ENCODE data around the gene ACTR2.

The ACTR2 gene

DNA sequence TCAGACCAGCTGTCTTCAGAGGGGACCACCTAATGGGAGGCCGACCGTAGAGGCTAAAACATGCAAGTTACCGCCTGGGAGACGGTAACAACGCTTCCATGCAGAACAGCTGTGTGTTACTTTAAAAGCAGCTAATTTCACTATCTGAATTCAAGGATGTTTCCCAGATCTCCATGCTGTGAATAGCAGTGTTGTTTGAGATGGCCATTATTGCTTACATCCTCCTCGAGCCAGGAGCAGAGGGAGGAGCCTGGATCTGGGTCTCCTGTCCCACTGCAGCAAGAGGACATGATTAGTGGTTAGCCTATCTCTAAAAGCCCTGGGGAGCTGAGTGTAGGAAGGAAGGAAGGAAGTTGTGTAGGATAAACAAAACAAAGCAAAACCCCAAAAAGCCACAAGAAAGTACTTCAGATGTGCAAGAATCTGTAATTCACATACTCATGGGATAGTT lies 50.9 kb downstream of the ACTR2 start:
- no peak for DNase-seq (ENCODE audit: low spot score)

GRCh38 chr2:65279756-65280155 lies 52.1 kb downstream of the ACTR2 start:
- DNase-seq (ENCODE audit: low spot score), result no peak

DNA sequence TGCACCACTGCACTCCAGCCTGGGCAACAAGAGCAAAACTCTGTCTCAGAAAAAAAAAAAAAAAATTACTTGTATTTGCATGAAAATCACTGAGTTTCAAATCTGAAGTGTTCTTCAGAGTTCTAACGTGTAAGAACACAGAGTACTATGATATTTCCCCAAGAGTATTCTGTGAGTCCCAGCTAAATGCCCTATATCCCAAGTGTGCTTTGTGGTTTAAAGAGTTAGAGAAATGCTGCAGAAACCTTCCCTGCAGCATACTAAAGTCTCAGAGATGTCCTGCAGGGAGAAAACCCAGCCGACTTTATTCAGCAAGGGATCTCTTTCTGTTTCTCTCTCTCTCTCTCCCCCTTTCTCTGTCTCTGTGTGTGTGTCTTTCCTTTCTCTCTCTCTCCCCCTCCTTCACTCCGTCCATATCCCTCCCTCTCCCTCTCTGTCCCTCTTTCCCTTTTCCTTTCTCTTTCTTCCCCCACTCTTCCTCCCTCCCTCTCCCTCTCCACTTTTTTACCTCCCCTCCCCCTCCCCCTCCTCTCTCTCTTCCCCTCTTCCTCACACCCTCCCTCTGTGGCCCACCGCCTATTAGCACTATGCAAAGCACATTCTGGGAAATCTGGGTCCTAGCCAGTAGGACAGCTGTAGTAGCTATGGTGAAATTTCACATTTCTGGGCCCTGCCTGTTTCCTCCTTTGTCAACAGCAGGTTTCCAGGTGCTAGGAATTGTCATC lies 54.2 kb downstream of the ACTR2 start:
- no peak for DNase-seq (ENCODE audit: low spot score)

DNA sequence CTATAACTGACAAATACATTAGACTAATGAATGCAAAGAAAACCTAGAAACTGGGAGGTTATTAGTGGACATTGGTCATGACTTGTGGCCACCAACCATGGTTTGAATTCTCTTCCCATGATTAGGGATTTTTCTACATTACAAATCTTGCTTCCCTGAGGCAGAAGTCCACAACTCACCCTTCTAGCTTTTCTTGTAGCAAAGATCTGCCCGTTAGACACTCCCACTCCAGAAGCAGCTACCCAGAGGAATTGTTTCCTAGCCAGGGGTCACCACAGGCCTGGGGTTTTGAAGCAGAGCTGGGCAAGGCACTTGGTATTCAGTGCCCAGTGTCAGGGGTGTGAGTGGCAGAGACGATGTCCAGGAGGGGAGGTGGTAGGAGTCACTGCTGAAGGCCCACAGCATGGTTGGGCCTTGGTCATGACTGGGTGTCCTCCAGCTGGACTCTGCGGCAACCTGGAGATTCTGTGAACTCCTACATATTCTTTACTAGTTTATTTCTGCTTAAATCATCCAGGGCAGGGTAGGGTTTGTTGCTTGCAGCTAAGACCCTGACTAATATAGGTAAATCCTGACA lies 54.9 kb downstream of the ACTR2 start:
- DNase-seq (ENCODE audit: low spot score), result no peak

DNA sequence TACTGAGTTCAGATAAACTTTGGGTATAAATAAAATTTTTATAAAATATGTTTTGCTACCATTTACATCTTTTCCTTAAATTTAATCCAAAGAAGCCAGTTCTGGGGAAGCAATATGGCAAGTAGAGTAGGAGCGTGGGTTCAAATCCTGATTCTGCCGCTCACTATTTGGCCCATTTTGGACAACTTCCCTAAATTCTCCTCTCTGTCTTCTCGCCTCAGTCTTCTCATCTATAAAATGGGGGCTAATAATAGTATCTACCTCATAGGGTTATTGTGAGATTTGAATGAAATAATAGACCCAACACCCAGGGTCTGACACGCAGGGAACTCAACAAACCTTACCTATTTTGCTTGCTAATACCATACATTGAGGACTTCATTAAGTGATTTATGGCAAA lies 59.7 kb downstream of the ACTR2 start:
- DNase-seq (ENCODE audit: low spot score), result no peak

DNA sequence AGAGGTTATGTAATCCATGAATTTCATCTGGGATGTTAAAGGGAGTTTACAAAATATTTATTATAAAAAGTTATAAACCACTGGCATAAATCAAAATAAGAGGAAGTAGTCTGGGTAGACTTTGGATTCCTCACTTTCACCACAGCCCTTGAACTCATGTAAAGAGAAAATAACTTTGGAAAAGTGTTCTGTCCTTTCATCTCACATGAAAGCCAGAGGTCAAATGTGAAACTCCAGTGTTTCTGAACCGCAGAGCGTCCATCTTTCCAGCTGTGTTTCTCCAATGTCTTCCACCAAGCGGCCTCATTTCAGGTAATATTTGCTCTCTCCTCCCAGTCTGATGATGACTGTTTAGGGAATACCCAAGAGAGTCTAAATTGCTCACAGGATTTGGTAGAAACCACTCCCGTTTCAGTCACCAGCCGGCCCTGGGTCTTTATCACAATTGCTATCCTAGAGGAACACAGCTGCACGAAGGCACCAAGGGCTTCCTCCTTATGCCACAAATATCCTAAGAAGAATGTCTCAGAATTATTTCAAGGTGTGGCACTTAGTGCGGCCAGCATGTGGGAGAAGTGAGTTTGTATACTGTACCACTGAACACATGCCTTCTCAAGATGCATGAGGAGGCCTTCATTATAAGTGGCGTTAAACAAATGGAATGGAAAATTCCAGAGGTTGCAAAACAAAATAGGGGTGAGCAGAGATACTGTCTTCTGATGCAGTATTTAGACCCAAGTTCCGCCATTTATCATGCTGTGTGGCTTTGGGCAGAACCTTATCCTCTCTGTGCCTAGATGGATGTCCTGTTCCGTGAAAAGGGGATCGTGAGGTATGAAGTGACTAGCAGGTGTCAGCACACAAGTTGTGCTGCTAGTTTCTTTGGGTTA lies 63.8 kb downstream of the ACTR2 start:
- no peak for DNase-seq (ENCODE audit: low spot score)

DNA sequence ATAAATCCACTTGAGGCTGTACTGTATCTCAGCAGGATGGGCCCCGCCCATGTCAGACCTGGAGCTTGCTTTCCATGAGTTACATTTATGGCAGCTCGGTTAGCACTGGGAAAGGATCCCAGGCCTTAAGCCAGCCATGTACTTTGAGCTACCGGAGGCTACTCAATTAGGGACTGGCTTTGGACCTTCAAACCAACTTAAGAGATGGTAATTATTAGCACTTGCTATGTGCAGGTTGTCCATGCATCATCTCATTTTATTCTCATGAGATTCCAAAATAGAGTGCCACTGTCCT lies 64.4 kb downstream of the ACTR2 start:
- no peak for DNase-seq (ENCODE audit: low spot score)

DNA sequence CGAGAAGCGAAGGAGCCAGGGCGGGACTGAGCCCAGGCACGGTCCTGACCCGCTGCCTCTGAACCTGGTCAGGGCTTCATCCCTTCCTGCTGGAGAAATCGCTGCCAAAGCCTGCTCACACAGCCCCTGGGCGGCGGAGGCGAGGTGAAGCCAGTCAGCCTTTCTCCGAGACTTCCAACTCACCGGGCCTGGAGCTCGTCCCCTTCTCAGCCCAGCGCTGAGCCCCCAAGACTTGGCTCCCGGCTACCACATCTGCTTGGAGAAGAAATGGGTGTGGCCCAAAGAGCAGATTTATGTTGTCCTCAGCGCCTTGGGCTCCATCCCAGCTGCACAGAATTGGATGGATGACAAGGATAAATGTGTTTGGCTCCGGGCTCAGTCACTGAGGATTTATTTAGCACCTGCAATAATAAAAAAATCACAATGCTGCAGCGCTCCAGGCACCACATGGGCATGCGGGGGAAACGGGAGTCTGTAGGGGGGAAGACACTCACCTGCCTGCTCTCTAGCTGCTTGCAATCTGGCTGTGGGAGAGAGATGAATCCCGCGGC lies 64.9 kb downstream of the ACTR2 start:
- peak; percentile 31 for DNase-seq (ENCODE audit: low spot score)

- DNase-seq (ENCODE audit: low spot score), result no peak
These were observed 65.7 kb downstream of the ACTR2 start for GRCh38 chr2:65293376-65293775.

- DNase-seq (ENCODE audit: low spot score), result no peak
These were observed 66.5 kb downstream of the ACTR2 start for GRCh38 chr2:65294136-65294535.

- no peak for DNase-seq (ENCODE audit: low spot score)
These were observed 67.1 kb downstream of the ACTR2 start for GRCh38 chr2:65294701-65295100.

- no peak for DNase-seq (ENCODE audit: low spot score)
These were observed 69.3 kb downstream of the ACTR2 start for GRCh38 chr2:65296971-65297370.

DNA sequence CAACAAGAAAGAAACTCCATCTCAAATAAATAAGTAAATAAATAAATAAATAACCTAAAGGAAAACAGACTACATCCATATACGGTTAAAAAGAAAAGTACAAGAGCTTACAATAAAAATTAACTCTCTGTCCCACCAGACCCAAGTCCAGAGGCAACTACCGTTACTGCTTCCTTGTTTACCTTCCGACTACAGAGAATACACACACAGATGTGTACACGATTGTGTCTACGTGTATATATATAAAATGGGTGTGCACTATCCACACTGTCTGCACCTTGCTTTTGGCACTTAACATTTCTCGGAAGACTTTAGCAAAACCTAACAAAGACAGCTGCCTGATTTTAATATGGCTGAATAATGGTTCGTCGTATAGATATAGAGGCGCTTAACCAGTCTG lies 69.9 kb downstream of the ACTR2 start:
- DNase-seq (ENCODE audit: low spot score), result no peak

GRCh38 chr2:65298089-65298488 lies 70.5 kb downstream of the ACTR2 start:
- DNase-seq (ENCODE audit: low spot score), result no peak

- no peak for DNase-seq (ENCODE audit: low spot score)
These were observed 71.6 kb downstream of the ACTR2 start for GRCh38 chr2:65299246-65299645.

DNA sequence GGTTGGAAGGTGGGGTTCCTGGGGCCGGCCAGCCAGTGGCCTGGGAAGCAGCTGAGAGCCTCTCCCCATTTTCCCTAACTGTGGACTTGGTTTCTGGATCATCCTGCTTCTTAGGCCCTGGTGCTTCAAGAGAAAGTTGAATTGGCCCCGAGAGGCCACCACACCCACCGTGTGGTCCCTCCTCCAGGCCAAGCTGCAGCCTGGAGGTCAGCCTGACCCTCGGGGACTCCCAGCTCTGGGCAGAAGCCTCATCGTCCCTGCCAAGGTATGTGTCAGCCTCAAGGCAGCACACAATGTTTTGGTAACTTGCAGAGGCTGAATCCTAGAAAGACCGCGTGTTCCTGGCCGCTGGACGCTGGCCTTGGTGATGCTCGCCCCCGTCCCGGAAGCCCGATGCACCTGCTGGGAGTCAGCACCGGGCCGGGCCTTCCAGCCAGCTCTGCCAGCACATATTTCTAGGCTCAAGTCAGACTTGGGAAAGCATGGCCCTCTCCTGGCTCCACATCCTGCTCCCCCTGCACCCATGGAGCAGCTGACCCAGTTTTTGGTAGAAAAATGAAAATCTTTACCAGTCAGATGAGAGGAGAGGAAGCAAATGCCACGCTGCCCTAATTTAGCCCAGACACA lies 72.6 kb downstream of the ACTR2 start:
- peak; percentile 81 for DNase-seq (ENCODE audit: low spot score)

DNA sequence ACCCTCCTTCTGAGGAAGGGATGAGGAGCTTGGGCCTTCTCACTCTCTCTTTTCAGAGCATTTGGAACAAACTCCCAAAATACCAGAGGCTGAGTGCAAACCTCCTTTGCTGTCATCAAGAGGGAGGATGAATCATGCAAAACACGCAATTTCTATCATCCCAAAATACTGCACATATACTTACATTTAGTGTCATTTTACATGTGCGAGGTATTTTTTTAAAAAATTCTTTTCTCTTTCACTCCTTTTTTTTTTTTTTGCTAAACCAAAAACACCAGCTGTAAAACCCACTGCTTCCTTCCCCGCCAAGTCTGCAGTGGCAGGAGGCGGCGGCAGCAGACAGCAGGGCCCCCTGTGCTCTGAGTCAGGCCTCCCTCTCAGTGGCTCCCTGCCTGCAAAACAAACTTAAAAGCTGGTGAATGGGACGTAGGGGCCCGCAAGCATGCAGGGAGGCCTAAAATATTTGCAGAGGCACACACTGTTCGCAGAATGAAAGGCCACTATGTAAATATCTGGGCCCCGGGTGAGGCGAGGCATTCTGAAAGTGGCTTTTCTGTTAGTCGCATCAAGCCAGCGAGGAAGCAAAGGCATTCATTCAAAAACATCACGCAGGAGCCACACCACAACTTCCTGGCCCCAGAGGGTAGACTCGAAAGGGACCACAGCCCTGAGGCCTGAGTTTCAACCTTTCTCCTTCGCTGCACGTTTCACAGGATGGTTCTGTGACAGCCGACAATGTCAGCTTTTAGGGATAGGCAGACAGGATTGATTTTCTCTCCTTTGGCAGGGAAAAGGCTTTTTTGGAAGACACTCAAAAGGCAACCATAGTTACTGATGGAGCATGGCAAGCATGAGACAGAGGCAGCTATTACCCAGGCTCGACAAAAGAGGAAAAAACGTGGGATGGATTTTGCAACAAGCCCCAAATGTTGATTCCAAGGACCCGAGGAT lies 73.4 kb downstream of the ACTR2 start:
- DNase-seq (ENCODE audit: low spot score), result peak; percentile 91

DNA sequence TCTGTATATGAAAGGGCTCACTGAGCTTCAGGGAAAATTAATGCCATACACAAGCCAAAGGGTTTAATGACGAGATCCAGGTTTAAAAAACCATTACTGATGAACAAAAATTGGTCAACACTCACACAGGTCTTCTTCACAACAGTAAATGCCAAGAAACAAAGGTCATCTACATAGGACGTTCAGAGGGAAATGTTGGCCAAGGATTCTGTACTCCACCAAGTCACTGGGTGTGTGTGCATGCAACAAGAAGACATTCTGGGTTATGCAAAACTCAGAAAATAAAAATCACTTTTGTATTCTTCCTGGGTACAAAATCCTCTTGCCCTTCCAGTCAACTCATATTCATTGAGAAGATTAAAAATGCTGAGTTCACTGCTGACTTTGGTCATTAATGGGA lies 78.3 kb downstream of the ACTR2 start:
- no peak for DNase-seq (ENCODE audit: low spot score)

DNA sequence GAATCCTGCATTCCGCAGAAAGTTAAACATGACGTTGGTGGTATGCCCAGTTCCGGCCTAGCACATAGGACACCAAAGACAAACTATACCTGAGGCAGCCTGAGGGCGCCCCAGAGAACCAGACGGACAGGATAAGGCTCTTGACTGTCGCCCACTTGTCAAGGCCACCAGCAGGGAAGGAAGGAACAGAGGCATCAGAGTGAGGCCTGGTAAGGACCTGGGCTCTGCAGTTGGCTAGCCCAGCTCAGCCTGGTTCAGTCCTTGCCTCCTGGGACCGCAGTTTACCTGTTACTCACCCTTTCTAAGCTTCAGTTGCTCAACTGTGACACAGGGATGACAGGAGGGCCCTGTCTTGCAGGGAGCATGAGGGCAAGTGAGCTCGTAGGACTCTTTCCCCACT lies 82.1 kb downstream of the ACTR2 start:
- no peak for DNase-seq (ENCODE audit: low spot score)

GRCh38 chr2:65311049-65311448 lies 83.4 kb downstream of the ACTR2 start:
- no peak for DNase-seq (ENCODE audit: low spot score)

DNA sequence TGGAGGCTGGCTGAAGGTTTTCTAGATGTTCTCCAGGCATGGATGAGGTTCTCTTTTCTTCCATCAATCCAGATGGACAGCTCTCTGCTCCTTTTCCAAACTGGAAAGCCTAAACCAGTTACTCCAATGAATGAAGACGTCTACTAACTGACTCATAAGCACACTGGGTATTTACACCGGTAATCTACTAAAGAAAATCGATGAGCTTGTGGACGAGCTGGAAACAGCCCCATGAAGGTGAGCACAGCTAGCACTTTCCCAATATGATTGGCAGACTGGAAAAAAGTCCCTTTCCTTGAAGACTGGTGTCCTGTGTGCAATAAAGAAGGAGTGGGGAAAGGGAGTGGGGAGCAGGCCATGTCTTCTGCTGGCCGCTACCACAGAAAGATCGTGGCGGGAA lies 84.0 kb downstream of the ACTR2 start:
- DNase-seq (ENCODE audit: low spot score), result no peak

Data from GM03348 (cell line).